22Rv1 (cell line): ENCODE data around the gene ST3GAL5.
"Not testable (repeated sequence)": the region's sequence is repeated elsewhere in the genome, so short reads cannot be mapped to it uniquely, and the experiment has no call there.

Experiments
- H3K27ac ChIP-seq: fragments of 450-650 bp; 2 replicates; pipeline ENCODE4 v1.5.1; 2017
- ZFX ChIP-seq: fragments of 450-650 bp; IDR thresholded peaks from 2 replicates; pipeline ENCODE4 v1.6.1; 2017; ENCODE audit warnings: antibody characterized with exemption, borderline replicate concordance
- TF ChIP-seq, protein P1 (sequence below): fragments of 450-650 bp; IDR thresholded peaks from 2 replicates; pipeline ENCODE4 v1.5.1; 2017; ENCODE audit warnings: mild to moderate bottlenecking

The ST3GAL5 gene

DNA sequence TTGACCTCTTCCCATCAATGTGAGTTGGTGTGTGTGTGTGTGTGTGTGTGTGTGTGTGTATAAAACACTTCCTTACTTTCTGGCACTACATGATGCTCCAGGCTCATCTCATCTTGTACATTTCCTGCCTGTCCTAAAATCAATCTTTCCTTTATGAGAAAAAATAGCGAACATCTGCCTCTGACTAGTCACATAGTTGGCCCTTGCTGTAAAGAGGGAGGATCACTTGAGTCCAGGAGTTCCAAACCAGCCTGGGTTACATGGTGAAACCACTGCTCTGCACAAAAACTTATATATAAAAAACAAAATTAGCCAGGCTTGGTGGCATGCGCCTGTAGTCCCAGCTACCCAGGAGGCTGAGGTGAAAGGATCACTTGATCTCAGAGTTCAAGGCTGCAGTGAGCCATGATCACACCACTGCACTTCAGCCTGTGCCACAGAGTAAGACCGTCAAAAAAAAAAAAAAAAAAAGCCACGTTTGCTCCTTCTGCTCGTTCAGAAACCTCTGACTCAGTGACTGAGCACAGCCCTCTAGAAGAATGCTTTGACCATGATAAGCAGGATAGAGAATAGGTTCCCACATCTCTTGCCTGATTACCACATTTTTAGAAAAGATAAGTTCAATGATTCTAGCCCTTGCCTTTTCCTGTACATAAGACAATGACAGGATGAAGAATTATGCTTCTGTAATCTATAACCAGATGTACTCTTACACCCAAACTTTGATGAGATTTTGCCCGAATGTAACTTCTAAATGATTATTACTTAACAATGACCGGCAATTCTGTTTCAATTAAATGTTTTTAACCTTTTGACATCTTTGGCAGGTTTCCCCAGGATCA, 45.2 kb upstream of the ST3GAL5 start:
- no peak overlapping the region for H3K27ac ChIP-seq
- TF ChIP-seq ZFX, result no peak
- TF ChIP-seq, protein P1, sequence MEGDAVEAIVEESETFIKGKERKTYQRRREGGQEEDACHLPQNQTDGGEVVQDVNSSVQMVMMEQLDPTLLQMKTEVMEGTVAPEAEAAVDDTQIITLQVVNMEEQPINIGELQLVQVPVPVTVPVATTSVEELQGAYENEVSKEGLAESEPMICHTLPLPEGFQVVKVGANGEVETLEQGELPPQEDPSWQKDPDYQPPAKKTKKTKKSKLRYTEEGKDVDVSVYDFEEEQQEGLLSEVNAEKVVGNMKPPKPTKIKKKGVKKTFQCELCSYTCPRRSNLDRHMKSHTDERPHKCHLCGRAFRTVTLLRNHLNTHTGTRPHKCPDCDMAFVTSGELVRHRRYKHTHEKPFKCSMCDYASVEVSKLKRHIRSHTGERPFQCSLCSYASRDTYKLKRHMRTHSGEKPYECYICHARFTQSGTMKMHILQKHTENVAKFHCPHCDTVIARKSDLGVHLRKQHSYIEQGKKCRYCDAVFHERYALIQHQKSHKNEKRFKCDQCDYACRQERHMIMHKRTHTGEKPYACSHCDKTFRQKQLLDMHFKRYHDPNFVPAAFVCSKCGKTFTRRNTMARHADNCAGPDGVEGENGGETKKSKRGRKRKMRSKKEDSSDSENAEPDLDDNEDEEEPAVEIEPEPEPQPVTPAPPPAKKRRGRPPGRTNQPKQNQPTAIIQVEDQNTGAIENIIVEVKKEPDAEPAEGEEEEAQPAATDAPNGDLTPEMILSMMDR, result no peak

DNA sequence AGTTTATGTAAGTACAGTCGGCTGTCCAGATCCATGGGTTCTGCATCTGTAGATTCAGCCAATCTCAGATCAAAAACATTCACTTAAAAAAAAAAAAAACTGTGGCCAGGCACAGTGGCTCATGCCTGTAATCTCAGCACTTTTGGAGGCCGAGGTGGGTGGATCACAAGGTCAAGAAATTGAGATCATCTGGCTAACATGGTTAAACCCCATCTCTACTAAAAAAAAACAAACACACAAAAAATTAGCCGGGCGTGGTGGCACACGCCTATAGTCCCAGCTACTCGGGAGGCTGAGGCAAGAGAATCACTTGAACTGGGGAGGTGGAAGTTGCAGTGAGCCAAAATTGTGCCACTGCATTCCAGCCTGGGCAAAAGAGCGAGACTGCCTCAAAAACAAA, 42.4 kb upstream of the ST3GAL5 start:
- not testable (repeated sequence) for H3K27ac ChIP-seq

DNA sequence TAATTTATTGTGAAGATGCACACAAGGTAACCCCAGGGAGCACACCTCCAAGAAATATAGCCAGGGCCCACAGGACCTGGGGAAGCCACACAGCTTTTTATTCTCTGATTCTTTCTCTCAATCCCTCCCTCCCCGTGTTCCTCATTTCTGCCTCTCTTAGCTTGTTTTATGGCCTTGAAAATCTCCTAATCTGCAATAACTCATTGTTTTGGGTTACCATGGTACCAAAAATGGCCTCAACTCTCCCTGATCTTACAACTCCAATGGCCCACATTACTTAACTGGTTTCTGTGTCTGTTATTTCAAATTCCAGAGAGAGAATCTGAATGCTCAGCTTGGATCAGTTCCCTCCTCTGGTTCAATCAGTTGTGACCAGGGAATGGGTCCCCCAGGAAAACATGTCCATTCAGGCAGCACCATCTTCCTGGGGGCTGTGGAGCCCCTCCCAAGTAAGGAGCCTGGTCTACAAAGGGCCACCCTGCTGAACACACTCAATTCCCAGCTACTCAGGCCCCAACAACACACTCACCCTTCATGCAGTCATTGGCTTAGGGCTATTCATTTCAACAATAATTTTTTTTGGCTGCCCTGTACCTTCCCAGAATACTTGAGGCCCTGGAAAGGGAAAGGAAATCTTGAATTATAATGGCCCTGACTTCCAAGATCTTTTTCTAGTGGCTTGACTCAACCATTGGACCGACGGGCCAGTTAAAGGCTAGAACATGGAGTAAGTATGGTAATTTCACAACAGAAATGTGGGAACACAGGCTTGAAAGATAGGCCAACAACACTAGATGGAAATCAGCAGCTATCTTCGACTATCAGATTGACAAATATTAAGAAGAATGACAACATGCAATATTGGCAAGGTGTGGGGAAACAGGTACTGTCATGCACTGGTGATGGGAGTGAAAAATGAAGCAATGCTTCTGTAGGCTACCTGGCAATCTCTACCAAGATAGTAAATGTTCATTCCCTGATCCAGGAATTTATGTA, 41.6 kb upstream of the ST3GAL5 start:
- TF ChIP-seq, protein P1, result no peak
- TF ChIP-seq ZFX, result no peak
- H3K27ac ChIP-seq, result no peak overlapping the region

DNA sequence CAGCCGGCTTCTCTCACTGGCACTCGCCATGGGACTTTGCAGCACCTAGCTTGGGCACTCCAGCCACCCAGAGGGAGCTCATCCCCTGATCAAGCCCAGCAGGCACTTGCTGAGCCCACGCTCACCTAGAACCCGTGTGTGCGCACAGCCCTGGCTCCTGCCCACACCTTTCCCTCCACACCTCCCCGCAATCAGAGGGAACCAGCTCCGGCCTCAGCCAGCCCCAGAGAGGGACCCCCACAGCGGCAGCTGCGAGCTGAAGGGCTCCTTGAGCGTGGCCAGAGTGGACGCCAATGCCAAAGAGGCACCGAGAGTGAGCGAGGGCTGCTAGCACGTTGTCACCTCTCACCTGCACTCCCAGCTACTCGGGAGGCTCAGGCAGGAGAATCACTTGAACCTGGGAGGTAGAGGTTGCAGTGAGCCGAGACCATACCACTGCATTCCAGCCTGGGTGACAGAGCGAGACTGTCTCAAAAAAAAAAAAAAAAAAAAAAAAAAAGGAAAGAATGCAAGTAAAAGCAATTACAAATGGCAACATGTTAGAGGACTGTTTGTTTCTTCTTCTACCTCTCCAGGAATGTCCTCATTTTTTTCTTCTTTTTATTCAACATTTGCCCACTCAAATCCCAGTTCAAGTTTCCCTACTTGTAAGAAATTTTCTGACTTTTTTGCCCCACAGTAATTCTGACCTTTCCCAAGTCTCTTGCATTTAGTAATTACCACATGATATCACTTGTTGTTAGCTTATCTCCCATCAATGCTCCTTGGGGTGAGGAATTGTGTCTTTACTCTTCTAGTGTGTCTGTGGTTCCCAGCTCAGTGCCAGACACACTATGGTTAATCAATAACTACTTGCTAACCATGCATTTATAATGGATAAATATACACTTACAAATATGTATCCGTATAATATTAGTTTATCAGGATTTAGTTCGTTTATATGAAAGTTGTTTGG, 40.6 kb upstream of the ST3GAL5 start:
- no peak overlapping the region for H3K27ac ChIP-seq

DNA sequence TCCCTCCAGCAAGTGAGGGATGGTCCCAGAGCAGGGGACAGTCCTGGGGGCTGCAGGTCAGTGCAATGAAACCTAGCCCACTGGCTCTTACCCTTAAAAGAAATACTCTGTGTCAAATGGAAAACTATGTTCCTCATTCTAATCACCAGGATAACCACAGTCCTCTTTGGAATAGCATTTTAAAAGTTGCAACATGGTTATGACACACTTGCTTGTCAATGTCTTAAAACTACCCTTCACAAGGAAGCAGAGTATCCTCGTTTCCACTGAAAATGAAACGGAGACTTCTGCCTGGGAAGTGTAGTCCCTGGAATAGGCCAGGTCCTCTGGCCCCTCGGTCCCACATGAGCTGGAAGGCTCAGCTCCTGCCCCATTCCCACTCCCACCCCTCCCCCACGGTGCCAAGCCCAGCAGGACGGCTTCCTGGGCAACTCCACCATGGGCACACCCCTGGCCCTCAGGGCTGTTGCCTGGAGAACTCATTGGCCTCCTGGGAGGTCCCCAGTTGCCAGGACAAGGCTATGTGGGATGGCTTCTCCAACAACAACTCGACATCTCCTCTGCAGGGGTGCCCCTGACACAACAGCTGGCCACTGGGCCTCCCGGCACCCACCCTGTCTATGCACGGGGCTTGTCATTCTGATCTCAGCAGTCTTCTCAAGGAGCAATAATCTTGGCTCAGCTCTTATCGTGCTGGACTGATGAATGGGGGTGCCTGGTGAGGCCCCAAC, 38.3 kb upstream of the ST3GAL5 start:
- H3K27ac ChIP-seq, result peak overlapping the region; percentile 91
- TF ChIP-seq, protein P1, result no peak
- no peak for TF ChIP-seq ZFX

More for the DNA sequence above, 40.6 kb upstream of the ST3GAL5 start:
- TF ChIP-seq ZFX, result no peak
- TF ChIP-seq, protein P1, result no peak

DNA sequence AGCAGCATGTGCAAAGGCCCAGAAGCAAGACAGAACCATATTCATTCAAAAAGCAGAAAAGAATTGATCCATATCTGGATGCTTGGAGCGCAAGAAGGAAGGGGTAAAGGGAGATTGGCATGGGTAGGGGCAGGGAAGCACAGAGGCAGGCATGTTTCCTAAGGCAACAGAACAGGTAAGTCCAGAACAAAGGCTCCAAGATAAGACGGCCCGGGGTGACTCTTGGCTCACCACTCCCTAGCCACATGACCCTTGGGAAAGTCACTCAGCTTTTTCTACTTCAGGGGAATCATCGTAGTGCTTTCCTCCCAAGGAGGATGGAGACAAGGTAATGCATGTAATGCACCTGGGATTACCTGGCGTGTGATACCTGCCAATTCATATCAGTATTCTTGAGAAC, 37.7 kb upstream of the ST3GAL5 start:
- TF ChIP-seq ZFX, result no peak
- TF ChIP-seq, protein P1, result no peak
- H3K27ac ChIP-seq, result peak overlapping the region; percentile 91
